Gastrocnemius medialis (tissue), 4 donors: ENCODE data around the gene YOD1.

ENCODE experiments used
- POLR2A ChIP-seq, 2 donors: fragments of 450-650 bp; IDR thresholded peaks; one replicate each; pipeline ENCODE4 v1.6.1; 2017; ENCODE audit warnings: antibody characterized with exemption in 2 of 2, mild to moderate bottlenecking in 2 of 2, moderate library complexity in 2 of 2
- TF ChIP-seq, protein P1 (sequence below), 5 experiments: fragments of 450-650 bp in 3 of 5; fragments of 200-600 bp in 2 of 5; sonication (generic) in 2 of 5; IDR thresholded peaks in 4 of 5; conservative IDR thresholded peaks in 1 of 5; 1 replicate in 4 of 5; 2 replicates in 1 of 5; pipeline ENCODE4 v1.5.1; 2016 to 2019; ENCODE audit warnings: antibody characterized with exemption in 5 of 5, mild to moderate bottlenecking in 3 of 5, moderate library complexity in 3 of 5

DNA sequence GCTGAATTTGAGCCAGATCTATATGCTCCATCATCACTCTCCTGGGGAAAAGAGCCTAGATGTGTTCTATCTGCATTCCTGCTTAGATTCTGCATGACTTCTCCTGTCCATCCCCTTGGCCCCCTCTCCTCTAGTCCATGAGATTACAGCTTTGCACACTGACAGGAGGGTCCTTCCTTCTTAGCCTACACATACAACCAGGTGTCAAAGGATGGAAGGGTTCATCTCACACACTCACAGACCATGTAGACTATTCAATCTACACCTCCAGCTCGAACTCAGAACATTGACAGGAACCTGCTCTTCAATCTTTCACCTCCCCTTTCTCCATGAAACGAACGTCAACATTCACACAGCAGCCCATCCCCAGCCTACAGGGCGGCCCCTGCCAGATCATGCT is 32.3 kb downstream of the YOD1 start:
- no peak for TF ChIP-seq POLR2A (IDR thresholded peaks at IDR 0.05)
- TF ChIP-seq, protein P1, sequence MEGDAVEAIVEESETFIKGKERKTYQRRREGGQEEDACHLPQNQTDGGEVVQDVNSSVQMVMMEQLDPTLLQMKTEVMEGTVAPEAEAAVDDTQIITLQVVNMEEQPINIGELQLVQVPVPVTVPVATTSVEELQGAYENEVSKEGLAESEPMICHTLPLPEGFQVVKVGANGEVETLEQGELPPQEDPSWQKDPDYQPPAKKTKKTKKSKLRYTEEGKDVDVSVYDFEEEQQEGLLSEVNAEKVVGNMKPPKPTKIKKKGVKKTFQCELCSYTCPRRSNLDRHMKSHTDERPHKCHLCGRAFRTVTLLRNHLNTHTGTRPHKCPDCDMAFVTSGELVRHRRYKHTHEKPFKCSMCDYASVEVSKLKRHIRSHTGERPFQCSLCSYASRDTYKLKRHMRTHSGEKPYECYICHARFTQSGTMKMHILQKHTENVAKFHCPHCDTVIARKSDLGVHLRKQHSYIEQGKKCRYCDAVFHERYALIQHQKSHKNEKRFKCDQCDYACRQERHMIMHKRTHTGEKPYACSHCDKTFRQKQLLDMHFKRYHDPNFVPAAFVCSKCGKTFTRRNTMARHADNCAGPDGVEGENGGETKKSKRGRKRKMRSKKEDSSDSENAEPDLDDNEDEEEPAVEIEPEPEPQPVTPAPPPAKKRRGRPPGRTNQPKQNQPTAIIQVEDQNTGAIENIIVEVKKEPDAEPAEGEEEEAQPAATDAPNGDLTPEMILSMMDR (IDR thresholded peaks at IDR 0.05 in 4 of 5, conservative IDR thresholded peaks at IDR 0.05 in 1 of 5), result no peak
